HG03575 (cell line): ENCODE results near the gene RFTN1.

ENCODE experiments used
- ATAC-seq: cut with Tn5 transposase; IDR thresholded peaks from one replicate; pipeline ENCODE4 v1.9.1; 2021; ENCODE audit not compliant: unreplicated experiment, insufficient number of reproducible peaks, low FRiP score; ENCODE audit errors: extremely low read depth

Gene RFTN1

GRCh38 chr3:16426029-16426400, 87.5 kb downstream of the RFTN1 start:
- ATAC-seq = no peak

- no peak for ATAC-seq
Measured at GRCh38 chr3:16425398-16426028, 88.0 kb downstream of the RFTN1 start.

- ATAC-seq = peak; percentile 71
Measured at GRCh38 chr3:16423947-16424673, 89.4 kb downstream of the RFTN1 start.

GRCh38 chr3:16423298-16423697, 90.2 kb downstream of the RFTN1 start:
- ATAC-seq = no peak

GRCh38 chr3:16419640-16420241, 93.8 kb downstream of the RFTN1 start:
- no peak for ATAC-seq

- no peak for ATAC-seq
Measured at GRCh38 chr3:16417945-16418739, 95.4 kb downstream of the RFTN1 start.

- ATAC-seq = no peak
Measured at GRCh38 chr3:16415911-16416476, 97.5 kb downstream of the RFTN1 start.

- no peak for ATAC-seq
Measured at GRCh38 chr3:16413321-16413720, 100.2 kb downstream of the RFTN1 start.

GRCh38 chr3:16412192-16412800, 101.2 kb downstream of the RFTN1 start:
- ATAC-seq = no peak

- no peak for ATAC-seq
Measured at GRCh38 chr3:16411441-16411840, 102.1 kb downstream of the RFTN1 start.

GRCh38 chr3:16410659-16411058, 102.8 kb downstream of the RFTN1 start:
- ATAC-seq = no peak

GRCh38 chr3:16409032-16409431, 104.5 kb downstream of the RFTN1 start:
- no peak for ATAC-seq

GRCh38 chr3:16407366-16407765, 106.1 kb downstream of the RFTN1 start:
- ATAC-seq = no peak

- no peak for ATAC-seq
Measured at GRCh38 chr3:16406579-16406978, 106.9 kb downstream of the RFTN1 start.

- no peak for ATAC-seq
Measured at GRCh38 chr3:16406166-16406565, 107.3 kb downstream of the RFTN1 start.

- no peak for ATAC-seq
Measured at GRCh38 chr3:16404349-16404895, 109.1 kb downstream of the RFTN1 start.

GRCh38 chr3:16402451-16402850, 111.0 kb downstream of the RFTN1 start:
- no peak for ATAC-seq

- ATAC-seq = no peak
Measured at GRCh38 chr3:16401273-16401672, 112.2 kb downstream of the RFTN1 start.
